Femur (tissue), 1 donor: ENCODE results near the gene MTIF2.
"Not testable (repeated sequence)": the region's sequence is repeated elsewhere in the genome, so short reads cannot be mapped to it uniquely, and the experiment has no call there.

ENCODE experiments used
- DNase-seq: peaks from one replicate; pipeline ENCODE4 v3.0.0-alpha.2; 2017

The MTIF2 gene

GRCh38 chr2:55268907-55269644, at the start of gene MTIF2:
MTIF2 (minus strand) TSS chr2:55269231; CDS start chr2:55263858, 5,373 bp downstream.
- DNase-seq: peak; percentile 97

GRCh38 chr2:55314985-55315384, 46.0 kb upstream of the MTIF2 start:
- no peak for DNase-seq

GRCh38 chr2:55311444-55311870, 42.4 kb upstream of the MTIF2 start:
- DNase-seq: no peak

- no peak for DNase-seq
Observed at GRCh38 chr2:55309446-55309845, 40.4 kb upstream of the MTIF2 start.

GRCh38 chr2:55302241-55302640, 33.2 kb upstream of the MTIF2 start:
- DNase-seq: no peak

GRCh38 chr2:55301277-55301676, 32.2 kb upstream of the MTIF2 start:
- no peak for DNase-seq

GRCh38 chr2:55296393-55296792, 27.4 kb upstream of the MTIF2 start:
- DNase-seq: no peak

GRCh38 chr2:55283083-55283482, 14.1 kb upstream of the MTIF2 start:
- DNase-seq: no peak

- peak; percentile 91 for DNase-seq
Observed at GRCh38 chr2:55282110-55282917, 13.3 kb upstream of the MTIF2 start.

- not testable (repeated sequence) for DNase-seq
Observed at GRCh38 chr2:55280851-55281546, 12.0 kb upstream of the MTIF2 start.

GRCh38 chr2:55279859-55280424, 10.9 kb upstream of the MTIF2 start:
- DNase-seq: not testable (repeated sequence)

GRCh38 chr2:55279214-55279835, 10.3 kb upstream of the MTIF2 start:
- DNase-seq: not testable (repeated sequence)

- no peak for DNase-seq
Observed at GRCh38 chr2:55277310-55277709, 8.3 kb upstream of the MTIF2 start.

- not testable (repeated sequence) for DNase-seq
Observed at GRCh38 chr2:55274346-55274745, 5.3 kb upstream of the MTIF2 start.

- no peak for DNase-seq
Observed at GRCh38 chr2:55269645-55269990, 587 bp upstream of the MTIF2 start.

GRCh38 chr2:55268288-55268906, 634 bp downstream of the MTIF2 start:
- DNase-seq: no peak

- not testable (repeated sequence) for DNase-seq
Observed at GRCh38 chr2:55259586-55259985, 9.4 kb downstream of the MTIF2 start.

GRCh38 chr2:55252832-55253231, 16.2 kb downstream of the MTIF2 start:
- no peak for DNase-seq

GRCh38 chr2:55247025-55247424, 22.0 kb downstream of the MTIF2 start:
- DNase-seq: no peak

GRCh38 chr2:55245411-55245810, 23.6 kb downstream of the MTIF2 start:
- DNase-seq: no peak

- no peak for DNase-seq
Observed at GRCh38 chr2:55242617-55243016, 26.4 kb downstream of the MTIF2 start.

GRCh38 chr2:55241582-55241981, 27.4 kb downstream of the MTIF2 start:
- DNase-seq: not testable (repeated sequence)
